GM23338 (cell line): ENCODE measurements around the gene ZMYND19. TPM values are rescaled to one million over a fixed set of nuclear protein-coding genes. Genes with fewer than 3 reads are reported as not detected.

ENCODE experiments used
- ATAC-seq: fragments of 200-7000 bp; cut with Tn5 transposase; 3 replicates; pipeline ENCODE4 v1.9.1; 2020
- DNase-seq: peaks from one replicate; pipeline ENCODE4 v3.0.0-alpha.2; 2015; ENCODE audit warnings: low spot score
- H2AFZ ChIP-seq: fragments of 200-600 bp; sonication (generic); 2 replicates; pipeline ENCODE4 v1.8.0; 2016; ENCODE audit warnings: antibody characterized with exemption, mild to moderate bottlenecking, moderate library complexity
- H3F3A ChIP-seq: fragments of 200-600 bp; sonication (generic); replicated peaks from 2 replicates; pipeline ENCODE4 v1.8.0; 2017; ENCODE audit warnings: antibody characterized with exemption, mixed run types, low read depth
- H3K27ac ChIP-seq: fragments of 200-600 bp; sonication (generic); 2 replicates; pipeline ENCODE4 v1.6.1; 2016; ENCODE audit warnings: low read depth
- H3K27me3 ChIP-seq: fragments of 200-600 bp; sonication (generic); 2 replicates; pipeline ENCODE4 v1.8.0; 2016; ENCODE audit warnings: mild to moderate bottlenecking, mixed run types, moderate library complexity; ENCODE audit not compliant: insufficient read depth
- H3K36me3 ChIP-seq: fragments of 200-600 bp; sonication (generic); 2 replicates; pipeline ENCODE4 v1.8.0; 2016; ENCODE audit warnings: mild to moderate bottlenecking; ENCODE audit not compliant: insufficient read depth
- H3K4me1 ChIP-seq: fragments of 200-600 bp; sonication (generic); 2 replicates; pipeline ENCODE4 v1.8.0; 2016; ENCODE audit warnings: mild to moderate bottlenecking, moderate library complexity; ENCODE audit not compliant: insufficient read depth
- H3K4me2 ChIP-seq: fragments of 200-600 bp; sonication (generic); 2 replicates; pipeline ENCODE4 v1.7.1; 2017; ENCODE audit warnings: mixed run types
- H3K4me3 ChIP-seq: fragments of 200-600 bp; sonication (generic); 2 replicates; pipeline ENCODE4 v1.6.1; 2016; ENCODE audit warnings: mixed run types
- H3K79me2 ChIP-seq: fragments of 200-600 bp; sonication (generic); replicated peaks from 2 replicates; pipeline ENCODE4 v1.8.0; 2017; ENCODE audit warnings: mild to moderate bottlenecking; ENCODE audit not compliant: insufficient read depth
- H3K9me2 ChIP-seq: fragments of 200-600 bp; sonication (generic); 2 replicates; pipeline ENCODE4 v1.8.0; 2017; ENCODE audit not compliant: insufficient read depth
- H4K20me1 ChIP-seq: fragments of 200-600 bp; sonication (generic); replicated peaks from 2 replicates; pipeline ENCODE4 v1.8.0; 2017; ENCODE audit warnings: mild to moderate bottlenecking; ENCODE audit not compliant: insufficient read depth
- H3K27ac Mint-ChIP-seq: 2 replicates; pipeline ENCODE4 v1.8.0; 2020; ENCODE audit warnings: inconsistent platforms, mild to moderate bottlenecking, moderate library complexity, mixed read lengths
- H3K27me3 Mint-ChIP-seq: 3 replicates; pipeline ENCODE4 v1.8.0; 2022; ENCODE audit warnings: low read depth, mild to moderate bottlenecking, moderate library complexity, mixed read lengths, inconsistent platforms; ENCODE audit not compliant: insufficient read depth, poor library complexity
- H3K36me3 Mint-ChIP-seq: 3 replicates; pipeline ENCODE4 v1.8.0; 2021; ENCODE audit warnings: low read depth, mild to moderate bottlenecking, inconsistent platforms, moderate library complexity, mixed read lengths
- H3K4me1 Mint-ChIP-seq: 3 replicates; pipeline ENCODE4 v1.8.0; 2020; ENCODE audit warnings: mild to moderate bottlenecking, inconsistent platforms, mixed read lengths
- H3K4me3 Mint-ChIP-seq: 3 replicates; pipeline ENCODE4 v1.8.0; 2021; ENCODE audit warnings: moderate library complexity, mild to moderate bottlenecking, inconsistent platforms, mixed read lengths
- H3K9me3 Mint-ChIP-seq: 3 replicates; pipeline ENCODE4 v1.8.0; 2020; ENCODE audit warnings: moderate library complexity, mild to moderate bottlenecking, inconsistent platforms, mixed read lengths
- CREB1 ChIP-seq: fragments of 250-450 bp; sonication (Bioruptor Pico); IDR thresholded peaks from 2 replicates; pipeline ENCODE4 v1.5.0; 2020; ENCODE audit warnings: low read depth, mild to moderate bottlenecking, moderate library complexity
- CTCF ChIP-seq, 2 experiments: fragments of 200-600 bp in 1 of 2; sonication (generic) in 1 of 2; conservative IDR thresholded peaks; 2 replicates each; pipeline versions ENCODE4 v1.5.1 to v1.6.1; 2016 to 2017; ENCODE audit warnings: antibody characterized with exemption in 2 of 2, low read depth in 2 of 2, mild to moderate bottlenecking in 2 of 2, moderate library complexity in 1 of 2
- EZH2 ChIP-seq: fragments of 200-600 bp; sonication (generic); IDR thresholded peaks from one replicate; pipeline ENCODE4 v1.8.0; 2017; ENCODE audit warnings: antibody characterized with exemption, mild to moderate bottlenecking, low read depth; ENCODE audit not compliant: unreplicated experiment
- EZH2phosphoT487 ChIP-seq: fragments of 200-600 bp; sonication (generic); IDR thresholded peaks from one replicate; pipeline ENCODE4 v1.8.1; 2018; ENCODE audit warnings: antibody characterized with exemption; ENCODE audit not compliant: unreplicated experiment
- JUNB ChIP-seq: IDR thresholded peaks from one replicate; pipeline ENCODE4 v1.6.1; 2016; ENCODE audit warnings: antibody characterized with exemption; ENCODE audit not compliant: unreplicated experiment
- NANOG ChIP-seq: IDR thresholded peaks from 2 replicates; pipeline ENCODE4 v1.6.1; 2016; ENCODE audit warnings: antibody characterized with exemption, borderline replicate concordance
- STAT1 ChIP-seq: IDR thresholded peaks from one replicate; pipeline ENCODE4 v1.6.1; 2016; ENCODE audit warnings: antibody characterized with exemption; ENCODE audit not compliant: unreplicated experiment
- polyA plus RNA-seq: library from polyadenylated mRNA; unstranded; fragments of >200 nt; fragmentation: Nextera tagmentation; extraction: Ambion mirVana; gene quantifications from 2 replicates; pipeline ENCODE4 v1.2.1, GENCODE V29; 2016
- total RNA-seq: library from RNA; depleted of rRNA; stranded (reverse); fragments of >200 nt; shearing (Covaris generic); gene quantifications from 2 replicates; pipeline ENCODE4 v1.2.3, GENCODE V29; 2014
- TF ChIP-seq, protein P1 (sequence below): IDR thresholded peaks from 2 replicates; pipeline ENCODE4 v1.6.1; 2016; ENCODE audit warnings: antibody characterized with exemption
- TF ChIP-seq, protein P2 (sequence below): fragments of 250-450 bp; sonication (Bioruptor Pico); IDR thresholded peaks from 2 replicates; pipeline ENCODE4 v1.5.0; 2020; ENCODE audit warnings: mild to moderate bottlenecking, moderate library complexity

The ZMYND19 gene
- total and polyA plus RNA-seq, 2 experiments from 2014 or later: 25.8 to 58.5 TPM

GRCh38 chr9:137588891-137589290, 1.4 kb downstream of the ZMYND19 start:
- H3K4me3 Mint-ChIP-seq: peak overlapping the region; percentile 88
- Histone ChIP-seq H4K20me1 (peaks cover 14% of the 10 kb centered on the region; the same call in 1 of the 2 replicates), H3K4me3 (peak overlapping the region; percentile 79), H3K27ac (no peak overlapping the region), H3K4me1 (peaks cover 9% of the 10 kb centered on the region), H3K27me3 (no peaks in the 10 kb centered on the region), H2AFZ (no peak overlapping the region), H3K9me2 (no peaks in the 10 kb centered on the region), H3K79me2 (peaks cover 17% of the 10 kb centered on the region), H3F3A (0 out of 2 replicates have a peak, but pooled peaks cover 7% of the 10 kb centered on the region), H3K4me2 (peak overlapping the region; percentile 87), H3K36me3 (peaks cover 15% of the 10 kb centered on the region)
- DNase-seq (no peak), ATAC-seq (no peak)
- H3K36me3 Mint-ChIP-seq: peaks cover 46% of the 10 kb centered on the region
- peaks cover 15% of the 10 kb centered on the region for H3K27me3 Mint-ChIP-seq
- H3K9me3 Mint-ChIP-seq: peaks cover 2% of the 10 kb centered on the region; the same call in 1 of the 3 replicates
- H3K27ac Mint-ChIP-seq: no peak overlapping the region
- TF ChIP-seq CREB1 (no peak), JUNB (no peak), STAT1 (no peak)
- TF ChIP-seq, protein P1, sequence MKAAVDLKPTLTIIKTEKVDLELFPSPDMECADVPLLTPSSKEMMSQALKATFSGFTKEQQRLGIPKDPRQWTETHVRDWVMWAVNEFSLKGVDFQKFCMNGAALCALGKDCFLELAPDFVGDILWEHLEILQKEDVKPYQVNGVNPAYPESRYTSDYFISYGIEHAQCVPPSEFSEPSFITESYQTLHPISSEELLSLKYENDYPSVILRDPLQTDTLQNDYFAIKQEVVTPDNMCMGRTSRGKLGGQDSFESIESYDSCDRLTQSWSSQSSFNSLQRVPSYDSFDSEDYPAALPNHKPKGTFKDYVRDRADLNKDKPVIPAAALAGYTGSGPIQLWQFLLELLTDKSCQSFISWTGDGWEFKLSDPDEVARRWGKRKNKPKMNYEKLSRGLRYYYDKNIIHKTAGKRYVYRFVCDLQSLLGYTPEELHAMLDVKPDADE: no peak
- peaks cover 5% of the 10 kb centered on the region; the same call in 2 of the 3 replicates for H3K4me1 Mint-ChIP-seq

DNA sequence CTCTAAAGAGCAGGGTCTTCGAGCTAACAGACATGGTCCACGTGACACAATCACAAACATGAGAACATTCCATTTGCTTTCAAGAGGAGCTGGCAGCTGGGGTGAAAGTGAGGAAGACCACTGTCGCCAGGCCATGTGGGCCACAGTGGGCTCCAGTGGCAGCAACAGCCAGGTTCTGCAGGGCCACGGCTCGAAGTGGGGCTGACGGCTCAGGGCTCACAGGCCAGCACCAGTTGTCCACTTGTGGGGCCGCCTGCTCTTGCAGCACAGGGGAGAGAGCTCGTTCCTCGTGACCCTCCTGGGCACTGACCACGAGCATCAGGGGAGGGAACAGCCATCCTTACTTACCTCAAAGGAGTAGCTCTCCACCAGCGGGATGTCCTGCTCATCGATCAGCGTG, 2.0 kb downstream of the ZMYND19 start:
- Histone ChIP-seq H3K27me3 (no peaks in the 10 kb centered on the region), H3K4me2 (no peak overlapping the region), H3K27ac (no peak overlapping the region), H3K9me2 (no peaks in the 10 kb centered on the region), H3K4me3 (no peak overlapping the region), H3K79me2 (peaks cover 17% of the 10 kb centered on the region), H4K20me1 (peaks cover 14% of the 10 kb centered on the region; the same call in 1 of the 2 replicates), H3K36me3 (peaks cover 15% of the 10 kb centered on the region), H2AFZ (no peak overlapping the region), H3K4me1 (peaks cover 9% of the 10 kb centered on the region), H3F3A (0 out of 2 replicates have a peak, but pooled peaks cover 7% of the 10 kb centered on the region)
- Mint-ChIP-seq H3K9me3 (peaks cover 2% of the 10 kb centered on the region; the same call in 1 of the 3 replicates), H3K27me3 (peaks cover 18% of the 10 kb centered on the region), H3K4me3 (peak overlapping the region; percentile 88; the same call in 2 of the 3 replicates), H3K4me1 (peaks cover 5% of the 10 kb centered on the region; the same call in 2 of the 3 replicates), H3K27ac (no peak overlapping the region), H3K36me3 (peaks cover 52% of the 10 kb centered on the region)
- DNase-seq: no peak
- ATAC-seq: no peak
- no peak for TF ChIP-seq CTCF (conservative IDR thresholded peaks at IDR 0.05; ENCODE audit: low read depth in 2 of 2)
- TF ChIP-seq, protein P1: no peak
- TF ChIP-seq NANOG: no peak
- TF ChIP-seq EZH2phosphoT487: no peak
- TF ChIP-seq JUNB: no peak
- TF ChIP-seq, protein P2, sequence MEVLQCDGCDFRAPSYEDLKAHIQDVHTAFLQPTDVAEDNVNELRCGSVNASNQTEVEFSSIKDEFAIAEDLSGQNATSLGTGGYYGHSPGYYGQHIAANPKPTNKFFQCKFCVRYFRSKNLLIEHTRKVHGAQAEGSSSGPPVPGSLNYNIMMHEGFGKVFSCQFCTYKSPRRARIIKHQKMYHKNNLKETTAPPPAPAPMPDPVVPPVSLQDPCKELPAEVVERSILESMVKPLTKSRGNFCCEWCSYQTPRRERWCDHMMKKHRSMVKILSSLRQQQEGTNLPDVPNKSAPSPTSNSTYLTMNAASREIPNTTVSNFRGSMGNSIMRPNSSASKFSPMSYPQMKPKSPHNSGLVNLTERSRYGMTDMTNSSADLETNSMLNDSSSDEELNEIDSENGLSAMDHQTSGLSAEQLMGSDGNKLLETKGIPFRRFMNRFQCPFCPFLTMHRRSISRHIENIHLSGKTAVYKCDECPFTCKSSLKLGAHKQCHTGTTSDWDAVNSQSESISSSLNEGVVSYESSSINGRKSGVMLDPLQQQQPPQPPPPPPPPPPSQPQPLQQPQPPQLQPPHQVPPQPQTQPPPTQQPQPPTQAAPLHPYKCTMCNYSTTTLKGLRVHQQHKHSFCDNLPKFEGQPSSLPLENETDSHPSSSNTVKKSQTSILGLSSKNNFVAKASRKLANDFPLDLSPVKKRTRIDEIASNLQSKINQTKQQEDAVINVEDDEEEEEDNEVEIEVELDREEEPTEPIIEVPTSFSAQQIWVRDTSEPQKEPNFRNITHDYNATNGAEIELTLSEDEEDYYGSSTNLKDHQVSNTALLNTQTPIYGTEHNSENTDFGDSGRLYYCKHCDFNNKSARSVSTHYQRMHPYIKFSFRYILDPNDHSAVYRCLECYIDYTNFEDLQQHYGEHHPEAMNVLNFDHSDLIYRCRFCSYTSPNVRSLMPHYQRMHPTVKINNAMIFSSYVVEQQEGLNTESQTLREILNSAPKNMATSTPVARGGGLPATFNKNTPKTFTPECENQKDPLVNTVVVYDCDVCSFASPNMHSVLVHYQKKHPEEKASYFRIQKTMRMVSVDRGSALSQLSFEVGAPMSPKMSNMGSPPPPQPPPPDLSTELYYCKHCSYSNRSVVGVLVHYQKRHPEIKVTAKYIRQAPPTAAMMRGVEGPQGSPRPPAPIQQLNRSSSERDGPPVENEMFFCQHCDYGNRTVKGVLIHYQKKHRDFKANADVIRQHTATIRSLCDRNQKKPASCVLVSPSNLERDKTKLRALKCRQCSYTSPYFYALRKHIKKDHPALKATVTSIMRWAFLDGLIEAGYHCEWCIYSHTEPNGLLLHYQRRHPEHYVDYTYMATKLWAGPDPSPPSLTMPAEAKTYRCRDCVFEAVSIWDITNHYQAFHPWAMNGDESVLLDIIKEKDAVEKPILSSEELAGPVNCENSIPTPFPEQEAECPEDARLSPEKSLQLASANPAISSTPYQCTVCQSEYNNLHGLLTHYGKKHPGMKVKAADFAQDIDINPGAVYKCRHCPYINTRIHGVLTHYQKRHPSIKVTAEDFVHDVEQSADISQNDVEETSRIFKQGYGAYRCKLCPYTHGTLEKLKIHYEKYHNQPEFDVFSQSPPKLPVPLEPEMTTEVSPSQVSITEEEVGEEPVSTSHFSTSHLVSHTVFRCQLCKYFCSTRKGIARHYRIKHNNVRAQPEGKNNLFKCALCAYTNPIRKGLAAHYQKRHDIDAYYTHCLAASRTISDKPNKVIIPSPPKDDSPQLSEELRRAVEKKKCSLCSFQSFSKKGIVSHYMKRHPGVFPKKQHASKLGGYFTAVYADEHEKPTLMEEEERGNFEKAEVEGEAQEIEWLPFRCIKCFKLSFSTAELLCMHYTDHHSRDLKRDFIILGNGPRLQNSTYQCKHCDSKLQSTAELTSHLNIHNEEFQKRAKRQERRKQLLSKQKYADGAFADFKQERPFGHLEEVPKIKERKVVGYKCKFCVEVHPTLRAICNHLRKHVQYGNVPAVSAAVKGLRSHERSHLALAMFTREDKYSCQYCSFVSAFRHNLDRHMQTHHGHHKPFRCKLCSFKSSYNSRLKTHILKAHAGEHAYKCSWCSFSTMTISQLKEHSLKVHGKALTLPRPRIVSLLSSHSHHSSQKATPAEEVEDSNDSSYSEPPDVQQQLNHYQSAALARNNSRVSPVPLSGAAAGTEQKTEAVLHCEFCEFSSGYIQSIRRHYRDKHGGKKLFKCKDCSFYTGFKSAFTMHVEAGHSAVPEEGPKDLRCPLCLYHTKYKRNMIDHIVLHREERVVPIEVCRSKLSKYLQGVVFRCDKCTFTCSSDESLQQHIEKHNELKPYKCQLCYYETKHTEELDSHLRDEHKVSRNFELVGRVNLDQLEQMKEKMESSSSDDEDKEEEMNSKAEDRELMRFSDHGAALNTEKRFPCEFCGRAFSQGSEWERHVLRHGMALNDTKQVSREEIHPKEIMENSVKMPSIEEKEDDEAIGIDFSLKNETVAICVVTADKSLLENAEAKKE (CRISPR knock-in tag): no peak
- TF ChIP-seq STAT1: no peak
- TF ChIP-seq EZH2: no peak
